ACC112 (cell line): ENCODE data around the gene SRCIN1.
"Not testable (repeated sequence)": the region's sequence is repeated elsewhere in the genome, so short reads cannot be mapped to it uniquely, and the experiment has no call there.

Source experiments
- H2AFZ ChIP-seq: fragments of 200-600 bp; sonication (generic); one replicate; pipeline ENCODE4 v1.6.0; 2017; ENCODE audit warnings: antibody characterized with exemption, low read length; ENCODE audit not compliant: unreplicated experiment
- H3K27ac ChIP-seq: fragments of 200-600 bp; sonication (generic); 2 replicates; pipeline ENCODE4 v1.5.1; 2014; ENCODE audit warnings: low read depth, mild to moderate bottlenecking, antibody characterized with exemption, low read length, moderate library complexity
- H3K27me3 ChIP-seq: fragments of 200-600 bp; sonication (generic); 2 replicates; pipeline ENCODE4 v1.6.1; 2014; ENCODE audit warnings: mild to moderate bottlenecking, antibody characterized with exemption, low read length, moderate library complexity, mixed read lengths; ENCODE audit not compliant: insufficient read depth
- H3K36me3 ChIP-seq: fragments of 200-600 bp; sonication (generic); 2 replicates; pipeline ENCODE4 v1.6.1; 2016; ENCODE audit warnings: mild to moderate bottlenecking, antibody characterized with exemption, low read length, moderate library complexity, mixed read lengths; ENCODE audit not compliant: insufficient read depth
- H3K4me1 ChIP-seq: fragments of 200-600 bp; sonication (generic); one replicate; pipeline ENCODE4 v1.6.1; 2016; ENCODE audit warnings: low read length, mixed read lengths; ENCODE audit not compliant: insufficient read depth, unreplicated experiment, control insufficient read depth
- H3K4me3 ChIP-seq: fragments of 200-600 bp; sonication (generic); 2 replicates; pipeline ENCODE4 v1.5.1; 2014; ENCODE audit warnings: mild to moderate bottlenecking, low read depth, low read length
- H3K79me2 ChIP-seq: fragments of 200-600 bp; sonication (generic); one replicate; pipeline ENCODE4 v1.6.0; 2016; ENCODE audit warnings: low read length; ENCODE audit not compliant: control insufficient read depth, unreplicated experiment, insufficient read depth

Gene SRCIN1

DNA sequence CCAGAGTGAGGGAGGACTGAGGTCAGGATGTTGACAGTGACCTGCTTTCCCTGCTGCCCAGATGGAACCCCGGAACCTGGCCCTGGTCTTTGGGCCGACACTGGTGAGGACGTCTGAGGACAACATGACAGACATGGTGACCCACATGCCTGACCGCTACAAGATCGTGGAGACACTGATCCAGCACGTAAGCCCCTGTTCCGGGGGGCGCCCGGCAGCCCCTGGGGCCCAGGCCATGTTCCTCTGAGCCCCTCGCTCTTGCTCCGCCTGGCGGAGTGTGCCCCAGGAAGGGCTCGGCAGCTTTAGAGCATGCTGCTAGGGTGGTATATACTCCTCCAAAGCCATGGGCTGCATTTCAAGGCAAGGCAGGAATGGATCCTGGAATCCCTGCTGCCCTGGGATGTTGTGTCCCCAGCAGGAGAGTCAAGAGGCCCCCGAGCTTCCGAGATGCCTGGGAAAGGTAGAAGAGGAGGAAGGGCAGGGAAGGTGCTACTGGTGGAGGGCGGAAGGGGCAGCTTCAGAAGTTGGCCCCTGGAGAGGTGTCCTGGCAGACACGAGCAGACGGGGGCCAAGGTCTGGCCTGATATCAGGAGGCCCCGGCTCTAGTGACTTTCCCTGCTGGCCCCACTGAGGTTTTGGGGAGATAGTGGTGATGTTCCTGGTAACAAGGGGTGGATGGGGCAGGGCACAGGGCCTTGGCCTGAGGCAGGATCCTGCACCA lies 114.2 kb downstream of the SRCIN1 start:
- H3K36me3 ChIP-seq, H2AFZ ChIP-seq: not testable (repeated sequence)

DNA sequence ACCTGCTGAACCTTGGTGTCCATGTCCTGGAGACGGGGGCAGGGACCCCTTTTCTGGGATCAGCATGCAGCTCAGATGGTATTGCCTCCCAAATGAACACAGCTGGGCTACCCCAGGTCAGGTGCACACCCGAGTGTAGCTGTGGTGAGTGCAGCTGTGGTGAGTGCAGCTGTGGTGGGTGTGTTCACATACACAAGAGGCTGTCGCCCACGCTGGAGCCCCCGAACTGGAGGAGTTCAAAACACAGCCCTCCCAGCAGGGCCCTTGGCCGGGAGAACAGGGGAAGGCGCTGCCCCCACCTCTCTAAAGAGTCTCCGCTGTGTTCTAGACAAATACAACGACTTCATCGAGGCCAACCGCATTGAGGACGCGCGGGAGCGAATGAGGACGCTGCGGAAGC lies 116.0 kb downstream of the SRCIN1 start:
- not testable (repeated sequence) for H3K4me3 ChIP-seq, H3K36me3 ChIP-seq, H3K27ac ChIP-seq, H3K79me2 ChIP-seq, H3K4me1 ChIP-seq, H3K27me3 ChIP-seq, H2AFZ ChIP-seq

More for the DNA sequence above, 114.2 kb downstream of the SRCIN1 start:
- not testable (repeated sequence) for H3K4me1 ChIP-seq, H3K4me3 ChIP-seq, H3K27ac ChIP-seq, H3K27me3 ChIP-seq, H3K79me2 ChIP-seq

DNA sequence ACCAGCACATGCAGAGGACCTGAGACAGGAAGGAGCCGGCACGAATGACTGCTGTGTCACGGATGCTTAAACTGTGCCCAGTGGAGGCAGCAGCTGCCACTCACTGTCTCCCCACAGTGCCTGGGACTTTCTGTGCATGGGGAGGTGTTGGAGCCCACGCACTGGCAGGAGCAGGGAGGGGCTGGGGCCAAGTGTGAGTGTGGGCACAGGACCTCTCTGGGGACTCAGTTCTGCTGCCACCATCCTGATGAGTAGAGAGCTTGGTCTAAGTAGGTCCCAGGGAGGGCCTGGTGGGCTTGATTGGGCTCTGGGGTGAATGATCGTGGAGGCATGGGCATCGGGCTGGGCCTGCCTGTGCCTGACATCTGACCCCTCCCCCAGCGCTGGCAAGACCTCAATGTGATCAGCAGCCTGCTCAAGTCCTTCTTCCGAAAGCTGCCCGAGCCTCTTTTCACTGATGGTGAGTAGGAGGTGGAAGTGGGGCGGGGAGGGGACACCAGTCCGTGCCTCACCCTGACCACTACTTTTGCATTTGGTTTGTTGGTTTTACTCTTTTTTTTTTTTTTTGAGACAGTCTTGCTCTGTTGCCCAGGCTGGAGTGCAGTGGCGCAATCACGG lies 120.0 kb downstream of the SRCIN1 start:
- H3K79me2 ChIP-seq, H3K27me3 ChIP-seq, H3K4me3 ChIP-seq, H2AFZ ChIP-seq, H3K27ac ChIP-seq, H3K4me1 ChIP-seq, H3K36me3 ChIP-seq: not testable (repeated sequence)

DNA sequence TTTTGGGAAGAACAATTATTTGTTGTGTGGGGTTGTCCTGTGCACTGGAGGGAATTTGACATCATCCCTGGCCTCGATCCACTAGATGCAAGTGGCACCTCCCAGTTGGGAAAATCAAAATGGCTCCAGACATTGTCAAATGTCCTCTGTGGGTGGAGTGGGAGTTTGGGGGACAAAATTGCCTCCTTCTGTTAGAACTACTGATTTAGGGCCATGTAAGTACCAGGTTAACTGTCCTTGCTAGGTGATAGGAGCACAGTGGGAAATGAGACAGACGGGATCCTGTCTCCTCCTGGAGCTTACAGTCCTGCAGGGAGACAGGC lies 120.6 kb downstream of the SRCIN1 start:
- H3K79me2 ChIP-seq, result peaks cover 2% of the 10 kb centered on the region
- no peak overlapping the region for H3K27ac ChIP-seq
- H3K27me3 ChIP-seq, result no peaks in the 10 kb centered on the region
- no peaks in the 10 kb centered on the region for H3K36me3 ChIP-seq
- H2AFZ ChIP-seq, result no peak overlapping the region
- no peak overlapping the region for H3K4me3 ChIP-seq
- no peaks in the 10 kb centered on the region for H3K4me1 ChIP-seq

DNA sequence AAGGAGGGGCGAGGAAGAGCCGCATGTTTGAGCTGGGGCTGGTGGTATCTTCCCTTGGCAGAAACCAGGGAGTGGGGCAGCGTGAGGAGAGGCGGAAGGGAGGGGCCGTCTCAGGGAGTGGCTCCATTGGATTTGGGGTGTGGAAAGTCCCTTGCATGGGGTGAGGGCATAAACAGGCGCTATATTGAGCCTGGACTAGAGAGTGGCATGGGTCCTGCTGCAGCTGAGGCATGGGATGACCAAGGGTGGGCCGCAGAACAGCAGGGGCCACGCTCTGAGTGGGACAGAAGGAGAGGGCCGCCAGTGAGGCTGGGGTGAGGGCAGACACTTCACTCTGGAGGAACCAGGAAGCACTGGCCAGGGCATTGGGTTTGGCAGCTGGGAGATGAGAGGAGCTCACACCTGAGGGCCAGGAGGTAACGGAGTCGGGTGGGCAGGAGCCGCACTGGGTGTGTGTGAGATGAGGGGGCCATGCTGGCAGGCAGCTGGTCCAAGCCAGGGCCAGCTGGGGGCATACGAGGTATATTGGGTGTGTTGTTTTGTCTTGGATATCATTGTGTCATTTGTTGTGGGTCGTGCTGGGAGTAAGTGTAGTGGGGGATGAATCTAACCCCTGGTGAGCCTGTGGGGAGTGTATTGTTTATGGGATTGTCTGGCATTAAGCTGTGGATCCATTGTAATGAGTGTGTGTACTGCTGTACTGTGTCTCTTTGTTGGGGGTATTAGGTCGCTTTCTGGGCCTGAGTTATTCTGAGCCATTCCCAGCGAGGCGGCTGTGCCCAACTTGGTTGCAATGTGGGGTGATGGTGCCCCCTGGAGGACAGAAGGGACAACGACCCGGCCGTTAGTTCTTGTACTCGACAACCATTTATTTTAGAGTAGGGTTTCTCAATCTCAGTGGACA lies 121.3 kb downstream of the SRCIN1 start:
- not testable (repeated sequence) for H3K4me1 ChIP-seq, H3K4me3 ChIP-seq, H3K36me3 ChIP-seq, H3K27ac ChIP-seq, H2AFZ ChIP-seq, H3K79me2 ChIP-seq, H3K27me3 ChIP-seq

DNA sequence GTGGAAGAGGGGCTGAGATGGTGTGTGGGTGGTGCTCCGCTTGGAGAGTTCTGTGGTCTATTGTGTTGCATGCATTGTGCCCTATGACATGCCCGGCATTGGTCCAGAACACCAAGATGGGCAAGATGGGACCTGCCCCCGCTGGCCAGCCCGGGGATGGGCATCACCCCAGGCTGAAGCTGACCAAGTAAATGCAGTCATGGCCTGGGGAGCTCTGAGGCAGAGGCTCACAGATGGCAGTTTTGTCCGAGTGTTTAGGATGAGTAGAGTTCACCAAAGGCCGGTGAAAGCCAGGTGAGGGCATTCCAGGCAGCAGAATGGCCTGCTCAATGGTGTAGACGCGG lies 123.1 kb downstream of the SRCIN1 start:
- not testable (repeated sequence) for H3K36me3 ChIP-seq, H3K27ac ChIP-seq, H3K27me3 ChIP-seq, H3K4me1 ChIP-seq, H3K4me3 ChIP-seq, H2AFZ ChIP-seq, H3K79me2 ChIP-seq

DNA sequence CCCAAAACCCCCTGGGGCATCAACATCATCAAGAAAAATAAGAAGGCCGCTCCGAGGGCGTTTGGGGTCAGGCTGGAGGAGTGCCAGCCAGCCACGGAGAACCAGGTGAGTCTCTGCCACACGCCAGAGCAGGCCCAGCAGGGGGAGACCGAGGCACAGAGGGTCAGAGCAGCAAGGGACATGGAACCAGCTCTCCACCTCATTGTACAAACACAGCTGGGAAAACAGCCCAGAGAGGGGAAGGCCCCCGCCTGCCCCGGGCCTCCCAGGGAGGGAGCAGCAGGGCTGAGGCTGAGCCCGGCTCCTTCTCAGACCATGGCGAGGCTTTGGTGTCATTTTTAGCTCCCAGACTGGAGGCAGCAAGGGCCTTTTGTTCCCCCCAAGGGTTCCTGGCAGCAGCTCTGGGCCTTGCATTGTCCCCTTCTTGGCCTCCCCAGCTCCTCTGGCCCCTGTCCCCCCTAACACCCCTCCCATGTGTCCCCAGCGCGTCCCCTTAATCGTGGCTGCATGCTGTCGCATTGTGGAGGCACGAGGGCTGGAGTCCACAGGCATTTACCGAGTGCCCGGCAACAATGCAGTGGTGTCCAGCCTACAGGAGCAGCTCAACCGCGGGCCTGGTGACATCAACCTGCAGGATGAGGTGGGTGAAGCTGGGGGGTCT lies 123.6 kb downstream of the SRCIN1 start:
- not testable (repeated sequence) for H3K27me3 ChIP-seq, H3K4me3 ChIP-seq, H2AFZ ChIP-seq, H3K79me2 ChIP-seq, H3K36me3 ChIP-seq, H3K4me1 ChIP-seq, H3K27ac ChIP-seq
